ENCODE measurements around the gene SKAP2. TPM values are rescaled to one million over a fixed set of nuclear protein-coding genes. Genes with fewer than 3 reads are reported as not detected.

The SKAP2 gene
- total RNA-seq, 1 experiment from 2014 or later = 3.2 TPM

DNA sequence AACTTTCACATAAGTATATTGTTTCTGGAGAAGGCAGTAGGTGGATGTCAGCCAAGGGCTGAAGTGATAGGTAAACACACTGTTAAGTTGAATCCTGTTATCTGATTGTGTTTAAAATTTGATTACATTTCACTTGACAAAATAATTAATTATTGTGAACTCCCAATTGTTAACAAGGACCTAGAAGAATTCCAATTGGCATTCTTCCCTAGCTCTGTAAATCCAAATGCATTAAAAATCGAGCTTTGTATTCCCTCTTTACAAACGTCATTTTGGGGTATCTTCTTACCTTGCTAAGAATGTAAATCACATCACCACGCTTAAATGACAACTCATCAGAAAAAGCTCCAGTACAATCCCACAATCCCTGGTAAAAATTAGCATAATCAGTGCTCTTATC lies 179.9 kb downstream of the SKAP2 start:
- H3K36me3 Mint-ChIP-seq (ENCODE audit: insufficient read depth in 1 of 3, low read depth in 3 of 3) = no peaks in the 10 kb centered on the region
- no peak overlapping the region for H3K4me3 Mint-ChIP-seq
- WGBS (ENCODE audit: extremely low coverage, insufficient read length, low lambda C conversion rate) = no CpG with 5 or more reads among the region's 3 CpGs
- H3K14ac ChIP-seq (ENCODE audit: insufficient read depth, low read length) = no peak overlapping the region
- H3K23me2 ChIP-seq (ENCODE audit: insufficient read length, low read depth, low read length, poor library complexity, severe bottlenecking) = no peaks in the 10 kb centered on the region
- H3K9ac ChIP-seq (ENCODE audit: extremely low read depth, insufficient read length, low read length) = no peak overlapping the region
- H3K27me3 ChIP-seq (ENCODE audit: insufficient read depth, low read length) = no peaks in the 10 kb centered on the region
- H3K27me3 Mint-ChIP-seq (ENCODE audit: low read depth) = peaks cover 8% of the 10 kb centered on the region
- no peak overlapping the region for H2BK120ac ChIP-seq (ENCODE audit: low read depth, low read length, poor library complexity, severe bottlenecking)
- H3K79me2 ChIP-seq (ENCODE audit: insufficient read depth, low read length) = no peaks in the 10 kb centered on the region
- H4K5ac ChIP-seq (ENCODE audit: insufficient read length, low read depth, low read length) = no peak overlapping the region
- no peak overlapping the region for H2BK20ac ChIP-seq (ENCODE audit: low read depth, low read length, poor library complexity, severe bottlenecking)
- H3K79me1 ChIP-seq (ENCODE audit: insufficient read depth, low read depth, low read length, poor library complexity, severe bottlenecking) = no peaks in the 10 kb centered on the region
- TF ChIP-seq, protein P1, sequence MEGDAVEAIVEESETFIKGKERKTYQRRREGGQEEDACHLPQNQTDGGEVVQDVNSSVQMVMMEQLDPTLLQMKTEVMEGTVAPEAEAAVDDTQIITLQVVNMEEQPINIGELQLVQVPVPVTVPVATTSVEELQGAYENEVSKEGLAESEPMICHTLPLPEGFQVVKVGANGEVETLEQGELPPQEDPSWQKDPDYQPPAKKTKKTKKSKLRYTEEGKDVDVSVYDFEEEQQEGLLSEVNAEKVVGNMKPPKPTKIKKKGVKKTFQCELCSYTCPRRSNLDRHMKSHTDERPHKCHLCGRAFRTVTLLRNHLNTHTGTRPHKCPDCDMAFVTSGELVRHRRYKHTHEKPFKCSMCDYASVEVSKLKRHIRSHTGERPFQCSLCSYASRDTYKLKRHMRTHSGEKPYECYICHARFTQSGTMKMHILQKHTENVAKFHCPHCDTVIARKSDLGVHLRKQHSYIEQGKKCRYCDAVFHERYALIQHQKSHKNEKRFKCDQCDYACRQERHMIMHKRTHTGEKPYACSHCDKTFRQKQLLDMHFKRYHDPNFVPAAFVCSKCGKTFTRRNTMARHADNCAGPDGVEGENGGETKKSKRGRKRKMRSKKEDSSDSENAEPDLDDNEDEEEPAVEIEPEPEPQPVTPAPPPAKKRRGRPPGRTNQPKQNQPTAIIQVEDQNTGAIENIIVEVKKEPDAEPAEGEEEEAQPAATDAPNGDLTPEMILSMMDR (conservative IDR thresholded peaks at IDR 0.05) = no peak
- peaks cover 6% of the 10 kb centered on the region in 2 experiments for H3K4me1 Mint-ChIP-seq
- H3K4me2 ChIP-seq (ENCODE audit: insufficient read depth, insufficient read length, low read length) = no peak overlapping the region
- H2BK12ac ChIP-seq (ENCODE audit: insufficient read length, low read depth, low read length) = no peak overlapping the region
- no peak overlapping the region for H4K91ac ChIP-seq (ENCODE audit: insufficient read length, low read depth, low read length)
- H3K27ac Mint-ChIP-seq = no peak overlapping the region
- no peak overlapping the region for H4K8ac ChIP-seq (replicated peaks; ENCODE audit: insufficient read length, low read depth, low read length)
- no peaks in the 10 kb centered on the region for H4K20me1 ChIP-seq (ENCODE audit: control insufficient read depth, insufficient read depth, insufficient read length)
- DNase-seq = no peak
- H3K9me3 ChIP-seq (ENCODE audit: control insufficient read depth, low read depth, low read length) = no peaks in the 10 kb centered on the region
- H2BK5ac ChIP-seq (ENCODE audit: insufficient read length, low read length) = no peak overlapping the region
- H2AK5ac ChIP-seq (ENCODE audit: insufficient read length, low read length) = no peak overlapping the region
- H3T11ph ChIP-seq (ENCODE audit: low read length) = no peak overlapping the region
- no peak overlapping the region for H3K4ac ChIP-seq (ENCODE audit: low read depth, low read length)
- H3K9me3 Mint-ChIP-seq = no peaks in the 10 kb centered on the region
- no peaks in the 10 kb centered on the region for H3K4me1 ChIP-seq (ENCODE audit: insufficient read depth, low read length)
- no peak overlapping the region for H2BK15ac ChIP-seq (ENCODE audit: low read depth, low read length)
- H3K23ac ChIP-seq (ENCODE audit: insufficient read length, low read depth, low read length) = no peak overlapping the region
- H3K56ac ChIP-seq (ENCODE audit: insufficient read length, low read depth, low read length) = no peak overlapping the region
- H3K18ac ChIP-seq (ENCODE audit: insufficient read length, low read depth, low read length) = no peak overlapping the region
- H2AFZ ChIP-seq (ENCODE audit: low read length) = no peak overlapping the region
- no peak overlapping the region for H3K27ac ChIP-seq (ENCODE audit: insufficient read length, low read depth, low read length)

Data from H9 (cell line).